K562 (cell line): ENCODE data around the gene COL8A2. TPM values are rescaled to one million over a fixed set of nuclear protein-coding genes. Genes with fewer than 3 reads are reported as not detected.

Source experiments
- ATAC-seq: fragments of 200-7000 bp; cut with Tn5 transposase; 3 replicates; pipeline ENCODE4 v1.9.1; 2020; ENCODE audit warnings: moderate library complexity
- BruUV-seq: library from RNA; stranded (reverse); fragments of 400-500 nt; replicated peaks from 2 replicates; lab custom pipeline; 2021; lab: Mats Ljungman, UMichigan
- CTCF ChIA-PET: fragments of 300-600 bp; formaldehyde crosslinking; extraction: SDS; loops from one replicate; lab custom pipeline; 2021; ENCODE audit warnings: low intra/inter-chr PET ratio; lab: Yijun Ruan, JAX
- POLR2A ChIA-PET: fragments of 300-600, 350-650 bp; sonication (Branson Sonifier 250); formaldehyde crosslinking; extraction: SDS; loops from one replicate; lab custom pipeline; 2021; ENCODE audit warnings: antibody characterized with exemption, inconsistent platforms; lab: Yijun Ruan, JAX
- DNase-seq, 4 experiments: peaks; one replicate each; pipeline versions ENCODE4 v3.0.0 to v3.0.0-alpha.2; 2011 to 2018; ENCODE audit warnings: low spot score in 3 of 4, mixed read lengths in 3 of 4; ENCODE audit errors: extremely low read depth in 1 of 4
- FAIRE-seq: peaks from 2 replicates; lab custom pipeline; 2011; peaks lifted over from hg19 to GRCh38; lab: Jason Lieb, UNC
- H2AFZ ChIP-seq: 2 replicates; pipeline ENCODE4 v1.6.0; 2011; ENCODE audit warnings: low read depth, low read length, control low read depth, inconsistent platforms
- H3K27ac ChIP-seq: fragments of 200-600 bp; 3 replicates; pipeline ENCODE4 v1.8.0; 2011; ENCODE audit warnings: low read depth, mild to moderate bottlenecking, control low read depth, inconsistent platforms, low read length, moderate library complexity, mixed read lengths; ENCODE audit errors: extremely low read depth
- H3K27me3 ChIP-seq, 2 experiments: fragments of 300-600 bp in 1 of 2; 2 replicates in 1 of 2; 3 replicates in 1 of 2; pipeline versions ENCODE4 v1.6.0 to v1.8.0; 2011; ENCODE audit warnings: inconsistent platforms in 2 of 2, low read length in 2 of 2, mild to moderate bottlenecking in 1 of 2, mixed read lengths in 1 of 2, moderate library complexity in 1 of 2; ENCODE audit not compliant: control insufficient read depth in 2 of 2, insufficient read depth in 2 of 2
- H3K36me3 ChIP-seq: fragments of 300-600 bp; 3 replicates; pipeline ENCODE4 v1.8.0; 2011; ENCODE audit warnings: mild to moderate bottlenecking, low read length, inconsistent platforms; ENCODE audit not compliant: control insufficient read depth, insufficient read depth
- H3K4me1 ChIP-seq, 2 experiments: fragments of 200-600 bp in 1 of 2; replicated peaks in 1 of 2; 2 replicates in 1 of 2; 3 replicates in 1 of 2; pipeline versions ENCODE4 v1.5.1 to v1.8.0; 2011; ENCODE audit warnings: inconsistent platforms in 2 of 2, low read length in 2 of 2, mild to moderate bottlenecking in 1 of 2, mixed read lengths in 1 of 2, moderate library complexity in 1 of 2; ENCODE audit not compliant: control insufficient read depth in 2 of 2, insufficient read depth in 2 of 2
- H3K4me2 ChIP-seq: 2 replicates; pipeline ENCODE4 v1.6.1; 2011; ENCODE audit warnings: low read length, control low read depth, inconsistent platforms, mixed read lengths; ENCODE audit not compliant: insufficient read depth
- H3K4me3 ChIP-seq: fragments of 200-600 bp; sonication (generic), shearing (Covaris generic); 2 replicates; pipeline ENCODE4 v1.5.1; 2016; ENCODE audit warnings: control low read depth, inconsistent platforms
- H3K79me2 ChIP-seq: fragments of 200-600 bp; 3 replicates; pipeline ENCODE4 v1.8.0; 2011; ENCODE audit warnings: low read length, inconsistent platforms; ENCODE audit not compliant: control insufficient read depth, insufficient read depth
- H3K9ac ChIP-seq, 2 experiments: 2 replicates each; pipeline versions ENCODE4 v1.6.0 to v1.6.1; 2011; ENCODE audit warnings: low read depth in 2 of 2, low read length in 2 of 2, control low read depth in 1 of 2, inconsistent platforms in 1 of 2, mild to moderate bottlenecking in 1 of 2, mixed read lengths in 1 of 2; ENCODE audit not compliant: insufficient read depth in 1 of 2
- H3K9me1 ChIP-seq: one replicate; pipeline ENCODE4 v1.6.0; 2011; ENCODE audit warnings: inconsistent platforms, mild to moderate bottlenecking, low read length, moderate library complexity; ENCODE audit not compliant: control insufficient read depth, insufficient read depth
- H3K9me3 ChIP-seq: replicated peaks from 2 replicates; pipeline ENCODE4 v1.5.1; 2011; ENCODE audit warnings: low read depth, low read length, inconsistent platforms; ENCODE audit not compliant: control insufficient read depth, insufficient read depth
- H4K20me1 ChIP-seq: replicated peaks from 2 replicates; pipeline ENCODE4 v1.6.1; 2011; ENCODE audit warnings: low read length, inconsistent platforms, mixed read lengths; ENCODE audit not compliant: control insufficient read depth, insufficient read depth
- BMI1 ChIP-seq: fragments of 150-350 bp; IDR thresholded peaks from 2 replicates; pipeline ENCODE4 v1.6.1; 2014; ENCODE audit warnings: low read length
- DEAF1 ChIP-seq: fragments of 450-650 bp; formaldehyde crosslinking; IDR thresholded peaks from 2 replicates; pipeline ENCODE4 v1.4.0; 2020; ENCODE audit warnings: mild to moderate bottlenecking, moderate library complexity
- E2F1 ChIP-seq: sonication (generic); formaldehyde crosslinking; IDR thresholded peaks from 2 replicates; pipeline ENCODE4 v1.8.1; 2023; ENCODE audit warnings: mild to moderate bottlenecking, missing genetic modification reagents, moderate library complexity
- EWSR1 ChIP-seq: fragments of 450-650 bp; IDR thresholded peaks from 2 replicates; pipeline ENCODE4 v1.6.1; 2018; ENCODE audit warnings: borderline replicate concordance, mild to moderate bottlenecking, low read depth, moderate library complexity; ENCODE audit not compliant: partially characterized antibody
- MIER1 ChIP-seq: fragments of 450-650 bp; IDR thresholded peaks from 2 replicates; pipeline ENCODE4 v1.6.1; 2016; ENCODE audit warnings: antibody characterized with exemption, mild to moderate bottlenecking, low read depth
- MYC ChIP-seq, 2 experiments: fragments of 250-450 bp in 1 of 2; sonication (Bioruptor Pico) in 1 of 2; IDR thresholded peaks; 2 replicates each; pipeline versions ENCODE4 v1.5.1 to v1.6.1; 2012 to 2021; ENCODE audit warnings: low read depth in 2 of 2, borderline replicate concordance in 1 of 2, improper control_type of control experiment in 1 of 2, low read length in 1 of 2, mild to moderate bottlenecking in 1 of 2, moderate library complexity in 1 of 2
- NFATC3 ChIP-seq: fragments of 450-650 bp; IDR thresholded peaks from 2 replicates; pipeline ENCODE4 v1.6.1; 2017; ENCODE audit warnings: mild to moderate bottlenecking
- PATZ1 ChIP-seq: fragments of 250-450 bp; sonication (Bioruptor Pico); IDR thresholded peaks from 2 replicates; pipeline ENCODE4 v1.5.0; 2020; ENCODE audit warnings: mild to moderate bottlenecking, borderline replicate concordance
- POLR2B ChIP-seq: fragments of 450-650 bp; IDR thresholded peaks from 2 replicates; pipeline ENCODE4 v1.6.1; 2018; ENCODE audit warnings: low read depth; ENCODE audit not compliant: partially characterized antibody
- SUPT5H ChIP-seq: fragments of 450-650 bp; IDR thresholded peaks from 2 replicates; pipeline ENCODE4 v1.6.1; 2016
- ZNF175 ChIP-seq: fragments of 200-800 bp; sonication (Bioruptor generic); IDR thresholded peaks from 2 replicates; pipeline ENCODE4 v1.6.1; 2016; ENCODE audit warnings: low read depth, mild to moderate bottlenecking, missing genetic modification characterization, missing compliant biosample characterization
- ZNF277 ChIP-seq: fragments of 250-450 bp; sonication (Bioruptor Pico); IDR thresholded peaks from 2 replicates; pipeline ENCODE4 v1.8.0; 2022; ENCODE audit warnings: inconsistent platforms, mild to moderate bottlenecking, moderate library complexity, borderline replicate concordance
- WGBS: fragments of 100-300 bp; shearing (Covaris generic); methylation state at CpG from one replicate; pipeline ENCODE4 v1.1.6; 2016; ENCODE audit warnings: low coverage, mixed read lengths; ENCODE audit not compliant: insufficient coverage; ENCODE audit errors: missing lambda C conversion rate; 5-methylcytosine and 5-hydroxymethylcytosine counted together
- in situ Hi-C: fragments of 300-500 bp; cut with MboI; formaldehyde crosslinking; loops from 4 replicates; pipeline ENCODE4 v1.15.0; 2018; ENCODE audit warnings: inconsistent platforms, mixed read lengths
- intact Hi-C: fragments of 100-400 bp; cut with micrococcal nuclease; formaldehyde crosslinking; loops from 2 replicates; pipeline ENCODE4 v1.14.2; 2022
- polyA plus RNA-seq, 8 experiments: library from polyadenylated mRNA; depleted of rRNA in 4 of 8; stranded (reverse) in 5 of 8; unstranded in 3 of 8; fragments of >200 nt; fragmentation: Nextera tagmentation in 2 of 8; fragmentation: Illumina TruSeq in 1 of 8; extraction: Ambion mirVana in 2 of 8; extraction: Trizol in 1 of 8; gene quantifications; 2 replicates each; pipeline versions ENCODE4 v1.2.1 to v1.2.3, GENCODE V29; 2011 to 2014; ENCODE audit warnings: inconsistent platforms in 1 of 8, missing spikeins in 1 of 8
- total RNA-seq, 7 experiments: library from RNA; depleted of rRNA in 6 of 7; stranded (reverse); fragments of >200 nt in 6 of 7; fragmentation: Illumina TruSeq in 2 of 7; extraction: Trizol in 2 of 7; gene quantifications; 2 replicates each; pipeline versions ENCODE4 v1.2.1 to v1.2.3, GENCODE V29; 2011 to 2021; ENCODE audit warnings: low replicate concordance in 1 of 7

The COL8A2 gene
- total and polyA plus RNA-seq, 9 of the 15 experiments (the other 6 are each of a cell fraction or from before 2014, with no cell fraction given): 0.03 to 0.14 (median 0.04) TPM; not detected in 5

- Histone ChIP-seq H2AFZ (no peak overlapping the region), H3K4me3 (no peak overlapping the region), H3K36me3 (peaks cover 3% of the 10 kb centered on the region; the same call in 1 of the 3 replicates), H3K79me2 (peaks cover 40% of the 10 kb centered on the region), H3K9me3 (no peaks in the 10 kb centered on the region), H3K9me1 (peaks cover 4% of the 10 kb centered on the region), H3K9ac (peak overlapping the region in 1 of 2 experiments; percentile 72; a peak in 2 of 4 replicates), H4K20me1 (0 out of 2 replicates have a peak, but pooled peaks cover 3% of the 10 kb centered on the region), H3K4me1 (peaks cover 52 to 64% of the 10 kb centered on the region in 2 experiments), H3K4me2 (no peak overlapping the region), H3K27ac (no peak overlapping the region), H3K27me3 (no peaks in the 10 kb centered on the region)
- ChIA-PET POLR2A (interaction anchor here (0.6 to 2.4 kb wide), 10 partner anchors 8 to 314 kb away, joined by 3 to 14 read pairs (median 3); no protein-coding TSS in a partner anchor), CTCF (no interaction called here)
- 91% methylated on average over 6 of the region's 6 CpGs for WGBS
- intact Hi-C loops: no loop called here
- FAIRE-seq (no peak), ATAC-seq (no peak), DNase-seq (no peak)
- in situ Hi-C loops: loop anchor here (5.0 kb wide), 1 partner anchor 134 kb away; no protein-coding TSS in a partner anchor
- BruUV-seq: no TSS peak
- TF ChIP-seq DEAF1 (no peak), ZNF277 (CRISPR knock-in tag) (no peak), BMI1 (no peak), EWSR1 (no peak), POLR2B (no peak), PATZ1 (CRISPR knock-in tag) (no peak), E2F1 (no peak), MYC (IDR thresholded peaks at IDR 0.05; ENCODE audit: low read depth, low read length) (no peak), MYC (CRISPR knock-in tag; IDR thresholded peaks at IDR 0.05; ENCODE audit: borderline replicate concordance, low read depth) (no peak), SUPT5H (no peak), NFATC3 (no peak), ZNF175 (CRISPR knock-in tag) (no peak), MIER1 (no peak)
Observed at GRCh38 chr1:36153476-36153875, 28.5 kb upstream of the COL8A2 start.
